Upper lobe of left lung (tissue), 4 donors: ENCODE results near the gene SPR.

Experiments
- EP300 ChIP-seq, 4 donors: sonication (generic); formaldehyde crosslinking; IDR thresholded peaks; one replicate each; pipeline ENCODE4 v1.5.1; 2017; ENCODE audit warnings: antibody characterized with exemption in 4 of 4, control low read depth in 2 of 4
- POLR2A ChIP-seq, 4 donors: fragments of 450-650 bp; IDR thresholded peaks; one replicate each; pipeline ENCODE4 v1.5.1; 2016 to 2017; ENCODE audit warnings: antibody characterized with exemption in 4 of 4, mild to moderate bottlenecking in 2 of 4
- TF ChIP-seq, protein P1 (sequence below), 6 experiments: fragments of 450-650 bp in 4 of 6; fragments of 200-600 bp in 2 of 6; sonication (generic) in 2 of 6; IDR thresholded peaks; one replicate each; pipeline ENCODE4 v1.5.1; 2016 to 2019; ENCODE audit warnings: antibody characterized with exemption in 6 of 6

DNA sequence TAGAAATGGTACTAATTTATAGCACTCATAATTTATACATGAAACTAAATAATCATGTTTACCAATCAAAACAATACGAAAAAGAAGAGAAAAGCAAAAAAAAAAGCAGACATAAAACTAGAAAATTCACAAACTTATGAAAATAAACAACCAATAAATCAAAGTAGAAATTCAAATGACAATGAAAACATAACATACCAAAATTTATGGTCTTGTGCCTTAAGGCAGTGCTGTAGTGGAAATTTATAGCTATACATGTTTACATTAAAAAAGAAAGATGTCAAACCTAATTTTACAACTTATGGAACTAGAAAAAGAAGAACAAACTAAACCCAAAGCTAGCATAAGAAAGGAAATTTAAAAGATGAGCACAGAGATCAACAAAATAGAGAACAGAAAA lies 16.1 kb upstream of the SPR start:
- TF ChIP-seq, protein P1, sequence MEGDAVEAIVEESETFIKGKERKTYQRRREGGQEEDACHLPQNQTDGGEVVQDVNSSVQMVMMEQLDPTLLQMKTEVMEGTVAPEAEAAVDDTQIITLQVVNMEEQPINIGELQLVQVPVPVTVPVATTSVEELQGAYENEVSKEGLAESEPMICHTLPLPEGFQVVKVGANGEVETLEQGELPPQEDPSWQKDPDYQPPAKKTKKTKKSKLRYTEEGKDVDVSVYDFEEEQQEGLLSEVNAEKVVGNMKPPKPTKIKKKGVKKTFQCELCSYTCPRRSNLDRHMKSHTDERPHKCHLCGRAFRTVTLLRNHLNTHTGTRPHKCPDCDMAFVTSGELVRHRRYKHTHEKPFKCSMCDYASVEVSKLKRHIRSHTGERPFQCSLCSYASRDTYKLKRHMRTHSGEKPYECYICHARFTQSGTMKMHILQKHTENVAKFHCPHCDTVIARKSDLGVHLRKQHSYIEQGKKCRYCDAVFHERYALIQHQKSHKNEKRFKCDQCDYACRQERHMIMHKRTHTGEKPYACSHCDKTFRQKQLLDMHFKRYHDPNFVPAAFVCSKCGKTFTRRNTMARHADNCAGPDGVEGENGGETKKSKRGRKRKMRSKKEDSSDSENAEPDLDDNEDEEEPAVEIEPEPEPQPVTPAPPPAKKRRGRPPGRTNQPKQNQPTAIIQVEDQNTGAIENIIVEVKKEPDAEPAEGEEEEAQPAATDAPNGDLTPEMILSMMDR (IDR thresholded peaks at IDR 0.05) = no peak
- no peak for TF ChIP-seq POLR2A (IDR thresholded peaks at IDR 0.05)
- no peak for TF ChIP-seq EP300 (IDR thresholded peaks at IDR 0.05)
